ENCODE results near the gene SIK2. TPM values are rescaled to one million over a fixed set of nuclear protein-coding genes. Genes with fewer than 3 reads are reported as not detected.

The SIK2 gene
- total RNA-seq, 1 donor from 2014 or later = 21.8 TPM

DNA sequence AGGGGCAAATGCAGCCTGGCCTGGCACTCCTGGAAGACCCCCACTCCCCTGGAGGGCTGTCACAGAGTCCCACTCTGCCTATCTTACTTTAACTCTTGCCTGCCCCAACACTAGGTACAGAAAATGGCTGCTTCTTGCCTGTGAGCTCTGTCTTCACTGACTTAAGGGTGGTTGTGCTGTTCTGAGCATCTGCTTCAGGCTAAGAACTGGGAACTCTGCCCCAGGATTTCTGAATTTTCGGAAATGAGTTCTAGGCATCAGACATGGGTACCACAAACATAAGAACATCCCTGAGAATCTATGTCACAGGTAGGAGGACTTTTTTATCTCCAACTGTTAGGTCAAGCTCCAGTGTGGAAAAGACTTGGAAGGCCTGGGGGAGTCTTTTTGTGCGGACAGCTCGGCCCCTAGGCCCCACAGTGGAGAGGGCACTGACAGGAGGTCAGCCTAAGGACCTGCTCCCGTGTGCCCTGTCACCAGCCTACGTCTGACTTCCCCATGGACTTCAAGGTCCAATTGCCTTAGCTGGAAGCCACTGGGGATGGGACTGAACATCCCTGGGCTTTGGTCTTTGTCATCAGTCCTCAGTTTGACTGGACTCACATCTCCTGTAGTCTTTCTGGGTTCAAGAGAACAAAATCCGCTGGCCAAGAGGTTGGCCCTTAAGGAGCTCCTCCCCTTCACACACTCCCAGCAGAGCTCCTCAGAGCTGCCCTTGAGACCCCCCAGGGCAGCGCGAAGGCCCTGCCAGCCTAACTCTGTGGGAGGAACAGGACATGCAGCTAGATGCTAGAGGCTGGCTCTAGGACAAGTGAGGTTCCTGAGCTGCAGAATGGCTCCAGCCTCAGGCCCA, 132.1 kb downstream of the SIK2 start:
- TF ChIP-seq, protein P1, sequence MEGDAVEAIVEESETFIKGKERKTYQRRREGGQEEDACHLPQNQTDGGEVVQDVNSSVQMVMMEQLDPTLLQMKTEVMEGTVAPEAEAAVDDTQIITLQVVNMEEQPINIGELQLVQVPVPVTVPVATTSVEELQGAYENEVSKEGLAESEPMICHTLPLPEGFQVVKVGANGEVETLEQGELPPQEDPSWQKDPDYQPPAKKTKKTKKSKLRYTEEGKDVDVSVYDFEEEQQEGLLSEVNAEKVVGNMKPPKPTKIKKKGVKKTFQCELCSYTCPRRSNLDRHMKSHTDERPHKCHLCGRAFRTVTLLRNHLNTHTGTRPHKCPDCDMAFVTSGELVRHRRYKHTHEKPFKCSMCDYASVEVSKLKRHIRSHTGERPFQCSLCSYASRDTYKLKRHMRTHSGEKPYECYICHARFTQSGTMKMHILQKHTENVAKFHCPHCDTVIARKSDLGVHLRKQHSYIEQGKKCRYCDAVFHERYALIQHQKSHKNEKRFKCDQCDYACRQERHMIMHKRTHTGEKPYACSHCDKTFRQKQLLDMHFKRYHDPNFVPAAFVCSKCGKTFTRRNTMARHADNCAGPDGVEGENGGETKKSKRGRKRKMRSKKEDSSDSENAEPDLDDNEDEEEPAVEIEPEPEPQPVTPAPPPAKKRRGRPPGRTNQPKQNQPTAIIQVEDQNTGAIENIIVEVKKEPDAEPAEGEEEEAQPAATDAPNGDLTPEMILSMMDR (conservative IDR thresholded peaks at IDR 0.05) = no peak
- Mint-ChIP-seq H3K36me3 (ENCODE audit: low read depth) (peaks cover 2% of the 10 kb centered on the region), H3K27me3 (ENCODE audit: low read depth) (peaks cover 4% of the 10 kb centered on the region), H3K27ac (ENCODE audit: unreplicated experiment) (peak overlapping the region; percentile 99), H3K4me1 (peaks cover 76% of the 10 kb centered on the region), H3K4me3 (peak overlapping the region; percentile 84), H3K9me3 (no peaks in the 10 kb centered on the region)
- no peak for DNase-seq (ENCODE audit: low read depth, low spot score)

DNA sequence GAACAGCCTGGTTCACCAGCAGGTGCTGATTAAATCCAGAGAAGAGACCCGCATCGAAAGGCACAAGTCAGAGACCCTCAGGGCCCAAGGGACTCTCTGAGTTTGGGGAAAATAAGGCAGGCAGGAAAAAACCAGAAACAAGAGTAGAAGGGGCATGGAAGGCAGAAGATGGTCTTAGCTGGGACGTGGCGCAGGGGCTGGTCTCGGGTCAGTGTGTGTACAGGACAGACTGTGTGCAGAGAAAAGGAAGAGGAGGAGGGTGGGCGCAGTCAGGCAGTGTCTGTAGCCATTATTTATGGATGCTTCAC, 132.7 kb downstream of the SIK2 start:
- H3K9me3 Mint-ChIP-seq = no peaks in the 10 kb centered on the region
- TF ChIP-seq, protein P1 (conservative IDR thresholded peaks at IDR 0.05) = no peak
- H3K36me3 Mint-ChIP-seq (ENCODE audit: low read depth) = no peaks in the 10 kb centered on the region
- H3K4me1 Mint-ChIP-seq = peaks cover 76% of the 10 kb centered on the region
- H3K27ac Mint-ChIP-seq (ENCODE audit: unreplicated experiment) = peak overlapping the region; percentile 99
- H3K27me3 Mint-ChIP-seq (ENCODE audit: low read depth) = peaks cover 4% of the 10 kb centered on the region
- no peak for DNase-seq (ENCODE audit: low read depth, low spot score)
- peak overlapping the region; percentile 84 for H3K4me3 Mint-ChIP-seq

DNA sequence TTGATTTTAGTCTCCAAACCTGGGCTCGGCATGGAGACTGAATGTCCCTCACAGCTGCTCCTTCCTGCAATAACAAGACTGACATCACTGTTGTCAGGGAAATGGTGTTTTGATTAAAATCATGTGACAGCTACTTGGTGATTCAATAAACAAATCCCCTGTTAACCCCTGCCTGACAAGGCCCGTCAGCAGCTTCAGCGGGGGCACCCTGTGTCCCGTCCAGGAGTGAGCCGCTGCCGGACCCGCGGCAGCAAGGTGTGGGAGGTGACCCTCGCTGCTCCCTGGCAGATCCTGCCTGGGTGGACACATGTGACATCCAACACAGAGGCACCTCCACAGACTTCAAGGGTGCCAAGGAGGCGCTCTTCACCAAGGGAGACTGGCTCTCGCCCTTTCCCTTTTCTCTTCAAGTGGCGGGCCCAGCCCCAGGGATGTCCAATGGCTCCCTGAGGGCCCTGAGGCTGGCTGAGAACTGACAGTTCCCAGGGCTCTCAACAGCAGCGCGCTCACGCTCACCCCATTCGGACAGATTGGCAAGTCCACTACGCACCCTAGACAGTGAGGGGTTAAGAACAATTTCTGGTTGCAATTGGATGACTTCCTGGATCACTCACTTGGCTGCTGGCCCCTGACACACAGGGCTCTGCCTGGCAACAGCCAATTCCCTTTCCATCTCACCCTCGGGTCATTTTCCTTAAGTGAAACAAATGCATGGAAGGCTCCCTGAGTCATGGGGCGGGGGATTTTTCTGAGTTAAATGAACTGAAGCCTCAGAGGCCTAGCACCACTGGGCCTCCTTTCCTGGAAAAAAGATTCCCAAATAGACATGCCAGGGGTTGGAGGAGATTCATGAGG, 133.2 kb downstream of the SIK2 start:
- peaks cover 71% of the 10 kb centered on the region for H3K4me1 Mint-ChIP-seq
- H3K36me3 Mint-ChIP-seq (ENCODE audit: low read depth) = no peaks in the 10 kb centered on the region
- no peaks in the 10 kb centered on the region for H3K9me3 Mint-ChIP-seq
- peak overlapping the region; percentile 99 for H3K27ac Mint-ChIP-seq (ENCODE audit: unreplicated experiment)
- TF ChIP-seq, protein P1 (conservative IDR thresholded peaks at IDR 0.05) = no peak
- DNase-seq (ENCODE audit: low read depth, low spot score) = no peak
- peak overlapping the region; percentile 84 for H3K4me3 Mint-ChIP-seq
- H3K27me3 Mint-ChIP-seq (ENCODE audit: low read depth) = peaks cover 4% of the 10 kb centered on the region

DNA sequence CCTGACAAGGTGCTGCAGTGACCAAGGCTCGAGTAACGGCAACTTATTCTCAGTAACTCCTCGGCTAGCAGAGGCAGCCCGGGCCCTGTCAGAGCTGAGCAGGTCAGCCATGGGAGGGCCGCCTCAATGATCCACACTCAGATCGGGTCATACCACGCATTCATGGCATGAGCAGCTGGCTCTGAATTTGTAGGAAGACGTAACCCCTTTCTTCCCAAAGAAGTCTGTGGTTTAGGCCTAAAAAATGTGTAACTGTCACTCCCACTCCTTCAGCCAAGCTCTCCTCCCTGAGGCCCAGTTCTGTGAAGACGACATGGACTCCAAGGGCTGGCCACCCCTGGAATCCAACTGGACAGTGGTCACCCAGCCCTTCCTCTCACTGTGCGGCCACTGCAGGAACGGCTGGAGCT, 133.9 kb downstream of the SIK2 start:
- DNase-seq (ENCODE audit: low read depth, low spot score) = no peak
- peak overlapping the region; percentile 97 for H3K27ac Mint-ChIP-seq (ENCODE audit: unreplicated experiment)
- H3K27me3 Mint-ChIP-seq (ENCODE audit: low read depth) = peaks cover 4% of the 10 kb centered on the region
- H3K36me3 Mint-ChIP-seq (ENCODE audit: low read depth) = peaks cover 2% of the 10 kb centered on the region
- no peaks in the 10 kb centered on the region for H3K9me3 Mint-ChIP-seq
- H3K4me1 Mint-ChIP-seq = peaks cover 64% of the 10 kb centered on the region
- TF ChIP-seq, protein P1 (conservative IDR thresholded peaks at IDR 0.05) = no peak
- peak overlapping the region; percentile 74 for H3K4me3 Mint-ChIP-seq

DNA sequence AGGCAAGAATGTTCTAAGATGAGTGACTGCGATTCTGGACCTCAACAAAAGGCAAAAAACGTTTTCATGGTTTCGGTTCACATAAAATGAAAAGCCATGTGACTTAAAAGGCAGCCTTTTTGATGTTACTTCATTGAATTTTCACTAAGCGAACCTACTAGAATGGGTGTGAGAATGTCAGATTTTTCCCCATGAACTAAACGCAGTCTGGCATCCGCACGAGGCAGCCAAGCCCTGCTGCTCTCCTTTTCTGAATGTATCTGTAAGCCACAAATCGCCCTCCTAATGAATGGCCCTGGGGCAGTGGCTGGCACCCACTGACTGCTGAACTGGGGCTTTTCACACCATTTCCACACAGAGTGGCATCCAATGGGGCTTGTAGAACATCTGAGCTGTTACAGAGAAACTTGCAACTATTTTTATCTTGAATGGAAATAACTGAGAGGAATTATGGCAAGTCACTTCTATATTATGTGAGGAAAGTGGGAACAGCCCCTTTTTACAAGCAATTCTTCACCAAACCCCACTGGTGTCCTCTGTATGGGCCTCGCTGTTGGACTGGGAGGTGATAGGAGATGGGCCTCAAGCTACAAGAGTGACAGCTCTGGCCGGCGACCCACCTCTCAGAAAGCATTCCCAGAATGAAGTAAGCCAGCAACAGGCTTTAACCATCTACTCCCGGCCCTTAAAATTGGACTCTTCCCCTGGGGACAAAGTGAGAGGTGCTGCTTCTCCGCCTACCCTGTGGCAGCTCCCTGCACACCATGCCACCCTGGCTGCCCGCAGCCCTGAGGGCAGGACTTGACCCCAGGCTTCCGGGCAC, 134.6 kb downstream of the SIK2 start:
- TF ChIP-seq, protein P1 (conservative IDR thresholded peaks at IDR 0.05) = no peak
- DNase-seq (ENCODE audit: low read depth, low spot score) = no peak
- peaks cover 4% of the 10 kb centered on the region for H3K27me3 Mint-ChIP-seq (ENCODE audit: low read depth)
- H3K4me1 Mint-ChIP-seq = peaks cover 58% of the 10 kb centered on the region
- H3K9me3 Mint-ChIP-seq = no peaks in the 10 kb centered on the region
- H3K4me3 Mint-ChIP-seq = no peak overlapping the region
- peaks cover 9% of the 10 kb centered on the region for H3K36me3 Mint-ChIP-seq (ENCODE audit: low read depth)
- H3K27ac Mint-ChIP-seq (ENCODE audit: unreplicated experiment) = peak overlapping the region; percentile 97
